HG02884 (cell line): Measurements from ENCODE around the gene TSHZ2.
"Not testable (repeated sequence)": the region's sequence is repeated elsewhere in the genome, so short reads cannot be mapped to it uniquely, and the experiment has no call there.

Experiments
- ATAC-seq: cut with Tn5 transposase; IDR thresholded peaks from one replicate; pipeline ENCODE4 v1.9.1; 2021; ENCODE audit warnings: mild to moderate bottlenecking, moderate library complexity; ENCODE audit not compliant: unreplicated experiment

Gene TSHZ2

DNA sequence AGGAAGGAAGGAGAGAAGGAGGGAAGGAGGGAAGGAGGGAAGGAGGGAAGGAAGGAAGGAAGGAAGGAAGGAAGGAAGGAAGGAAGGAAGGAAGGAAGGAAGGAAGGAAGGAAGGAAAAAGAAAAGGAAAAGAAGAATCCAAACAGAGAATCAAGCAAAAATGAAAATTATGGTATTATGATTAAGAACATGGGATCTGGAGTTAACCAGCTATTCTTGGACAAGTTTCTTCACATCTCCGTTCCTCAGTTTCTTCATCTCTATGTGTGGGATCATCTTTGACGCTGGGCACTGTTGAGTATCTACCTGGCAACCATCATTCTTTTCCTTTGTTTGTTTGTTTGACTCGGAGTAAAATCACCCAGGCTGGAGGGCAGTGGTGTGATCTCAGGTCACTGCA lies 549.9 kb downstream of the TSHZ2 start:
- no peak for ATAC-seq

DNA sequence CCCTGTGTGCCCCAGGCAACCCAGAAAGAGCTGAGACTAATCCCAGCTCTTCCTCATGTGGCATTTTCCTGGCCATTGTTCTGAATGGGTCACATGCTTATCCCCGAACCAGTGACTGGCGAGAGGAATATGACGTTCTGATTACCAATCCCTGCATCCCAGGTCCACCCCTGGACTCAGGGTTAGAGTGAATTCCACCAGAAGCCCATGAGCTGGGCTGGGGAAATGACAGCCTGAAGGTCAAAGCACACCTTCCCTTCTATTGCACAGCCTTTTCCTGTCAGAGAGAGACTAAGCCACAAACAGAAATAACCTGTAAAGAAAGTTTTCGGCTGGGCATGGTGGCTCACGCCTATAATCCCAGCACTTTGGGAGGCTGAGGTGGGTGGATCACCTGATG lies 550.5 kb downstream of the TSHZ2 start:
- ATAC-seq, result no peak

DNA sequence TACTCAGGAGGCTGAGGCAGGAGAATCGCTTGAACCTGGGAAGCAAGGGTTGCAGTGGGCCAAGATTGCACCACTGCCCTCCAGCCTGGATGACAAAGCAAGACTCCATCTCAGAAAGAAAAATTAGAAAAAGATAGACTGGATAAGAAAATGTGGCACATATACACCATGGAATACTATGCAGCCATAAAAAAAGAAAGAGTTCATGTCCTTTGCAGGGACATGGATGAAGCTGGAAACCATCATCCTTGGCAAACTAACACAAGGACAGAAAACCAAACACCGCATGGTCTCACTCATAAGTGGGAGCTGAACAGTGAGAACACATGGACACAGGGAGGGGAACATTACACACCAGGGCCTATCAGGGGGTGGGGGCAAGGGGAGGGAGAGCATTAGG lies 551.5 kb downstream of the TSHZ2 start:
- not testable (repeated sequence) for ATAC-seq

DNA sequence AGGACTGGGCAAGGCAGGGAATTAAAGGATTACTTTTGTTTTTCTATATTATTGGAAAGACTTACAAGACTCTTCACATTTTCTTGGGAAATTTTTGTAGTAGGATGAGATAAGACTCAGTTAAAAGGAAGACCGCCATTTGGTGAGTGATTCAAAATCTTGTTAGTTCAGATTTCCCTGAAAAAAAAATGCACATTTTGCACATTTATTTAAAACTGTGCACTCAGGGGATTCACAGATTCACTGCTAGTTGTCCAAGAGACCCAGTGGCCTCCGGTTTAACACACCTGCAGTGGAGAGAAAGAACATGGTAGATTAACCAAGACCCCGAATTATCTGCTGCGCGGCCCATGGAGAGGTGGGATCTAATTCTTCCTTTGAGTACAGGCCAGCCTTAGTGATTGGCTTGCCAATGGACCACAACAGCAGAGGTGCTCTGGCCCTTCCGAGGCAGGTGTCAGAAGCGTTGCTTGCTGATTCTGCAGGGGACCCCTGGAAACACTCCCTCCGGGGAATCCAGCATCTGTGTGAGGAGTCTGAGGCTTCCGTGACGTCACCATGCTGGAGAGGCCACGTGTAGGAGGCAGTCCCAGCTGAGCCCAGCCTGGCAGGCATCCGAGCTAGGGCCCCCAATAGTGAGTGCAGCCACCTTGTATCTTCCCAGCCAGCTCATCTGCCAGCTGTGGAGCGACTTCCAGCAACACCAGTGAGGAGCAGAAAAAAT lies 552.6 kb downstream of the TSHZ2 start:
- ATAC-seq, result no peak

DNA sequence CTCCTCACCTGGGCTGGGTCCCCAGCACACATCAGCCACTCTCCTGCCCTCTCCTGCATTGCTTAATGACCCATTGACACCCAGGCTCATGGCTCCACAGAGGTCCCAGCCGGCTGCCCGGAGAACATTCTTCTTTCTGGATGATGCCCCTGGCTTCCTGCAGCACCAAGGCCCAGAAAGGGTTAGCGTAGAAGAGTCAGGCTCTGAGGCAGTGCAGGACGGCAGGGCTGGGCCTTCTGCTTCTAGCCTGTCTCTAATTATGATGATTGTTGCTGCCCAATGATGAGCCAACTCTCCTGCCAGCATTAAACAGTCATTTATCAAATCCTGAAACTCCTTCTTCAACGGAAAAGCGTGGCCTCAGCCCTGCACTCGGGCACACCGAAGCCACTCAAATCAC lies 555.0 kb downstream of the TSHZ2 start:
- no peak for ATAC-seq

DNA sequence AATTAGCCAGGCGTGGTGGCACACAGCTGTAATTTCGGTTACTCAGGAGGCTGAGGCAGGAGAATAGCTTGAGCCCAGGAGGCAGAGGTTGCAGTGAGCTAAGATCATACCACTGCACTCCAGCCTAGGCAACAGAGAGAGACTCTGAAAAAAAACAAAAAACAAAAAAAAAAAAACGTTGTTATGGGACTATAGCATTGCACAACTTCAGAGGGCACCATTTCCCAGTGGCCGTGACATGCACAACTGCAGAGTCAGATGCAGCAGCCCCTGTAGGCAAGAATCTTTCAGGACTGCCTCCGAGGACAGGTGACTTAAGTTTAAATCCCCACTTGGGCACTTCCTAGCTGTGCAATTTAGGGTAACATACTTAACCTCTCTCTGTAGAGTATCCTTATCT lies 557.5 kb downstream of the TSHZ2 start:
- no peak for ATAC-seq

DNA sequence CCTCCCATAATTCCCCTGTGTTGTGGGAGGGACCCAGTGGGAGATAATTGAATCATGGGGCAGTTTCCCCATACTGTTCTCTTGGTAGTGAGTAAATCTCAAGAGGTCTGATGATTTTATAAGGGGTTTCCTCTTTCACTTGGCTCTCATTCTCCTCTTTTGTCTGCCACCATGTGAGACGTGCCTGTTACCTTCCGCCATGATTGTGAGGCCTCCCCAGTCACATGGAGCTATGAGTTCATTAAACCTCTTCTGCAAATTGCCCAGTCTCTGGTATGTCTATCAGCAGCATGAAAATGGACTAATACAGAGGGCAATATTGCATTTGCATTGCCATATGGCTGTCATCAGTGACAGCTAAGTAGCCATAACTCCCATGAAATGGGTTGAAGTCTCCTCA lies 558.3 kb downstream of the TSHZ2 start:
- no peak for ATAC-seq

DNA sequence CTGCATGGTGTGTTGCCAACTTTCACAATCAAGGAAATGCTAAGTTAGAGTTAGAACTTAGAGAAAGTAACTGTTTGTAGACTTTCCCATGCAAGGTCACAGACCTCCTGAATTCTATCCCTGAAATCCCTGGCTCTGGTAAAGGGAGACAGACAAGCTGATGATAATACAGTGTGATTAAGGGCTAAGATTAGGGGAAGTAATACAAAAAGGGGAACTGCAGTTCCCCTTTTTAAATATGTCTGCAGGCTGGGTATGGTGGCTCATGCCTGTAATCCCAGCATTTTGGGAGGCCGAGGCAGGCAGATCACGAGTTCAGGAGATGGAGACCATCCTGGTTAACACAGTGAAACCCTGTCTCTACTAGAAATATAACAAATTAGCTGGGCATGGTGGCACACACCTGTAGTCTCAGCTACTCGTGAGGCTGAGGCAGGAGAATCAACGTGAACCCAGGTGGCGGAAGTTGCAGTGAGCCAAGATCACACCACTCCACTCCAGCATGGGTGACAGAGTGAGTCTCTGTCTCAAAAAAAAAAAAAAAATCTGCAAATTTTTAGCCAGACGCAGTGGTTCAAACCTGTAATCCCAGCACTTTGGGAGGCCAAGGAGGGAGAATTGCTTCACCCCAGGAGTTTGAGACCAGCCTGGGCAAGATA lies 560.6 kb downstream of the TSHZ2 start:
- ATAC-seq, result not testable (repeated sequence)

DNA sequence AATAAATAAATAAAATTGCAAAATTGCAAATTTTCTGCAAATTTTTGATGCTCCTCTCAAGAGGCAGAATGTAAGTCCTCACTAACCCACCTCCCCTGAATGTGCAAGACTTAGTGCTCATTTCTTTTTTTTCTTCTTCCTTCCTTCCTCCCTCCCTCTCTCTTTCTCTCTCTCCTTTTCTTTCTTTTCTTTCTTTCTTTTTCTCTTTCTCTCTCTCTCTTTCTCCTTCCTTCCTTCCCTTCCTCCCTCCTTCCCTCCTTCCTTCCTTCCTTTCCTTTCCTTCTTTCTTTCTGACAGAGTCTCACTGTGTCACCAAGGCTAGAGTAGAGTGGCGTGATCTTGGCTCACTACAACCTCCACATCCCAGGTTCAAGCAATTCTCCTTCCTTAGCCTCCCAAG lies 561.3 kb downstream of the TSHZ2 start:
- no peak for ATAC-seq

DNA sequence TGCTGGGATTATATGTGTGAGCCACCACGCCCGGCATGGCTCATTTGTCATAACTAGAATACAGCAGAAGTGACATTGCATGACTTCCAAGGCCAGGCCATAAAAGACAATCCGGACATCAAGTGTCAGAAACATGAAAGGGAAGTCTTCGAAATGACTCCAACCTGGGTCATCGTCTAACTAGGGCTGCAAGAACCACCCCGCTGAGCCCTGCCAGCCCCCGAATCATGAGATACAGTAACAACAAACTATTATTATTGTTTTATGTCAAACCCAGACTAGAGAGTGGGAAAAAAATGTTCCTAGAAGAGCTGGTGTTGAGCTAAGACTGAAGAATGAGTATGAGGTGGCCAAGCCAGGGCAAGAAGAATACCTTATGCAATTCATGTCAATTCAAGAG lies 561.9 kb downstream of the TSHZ2 start:
- ATAC-seq, result no peak

DNA sequence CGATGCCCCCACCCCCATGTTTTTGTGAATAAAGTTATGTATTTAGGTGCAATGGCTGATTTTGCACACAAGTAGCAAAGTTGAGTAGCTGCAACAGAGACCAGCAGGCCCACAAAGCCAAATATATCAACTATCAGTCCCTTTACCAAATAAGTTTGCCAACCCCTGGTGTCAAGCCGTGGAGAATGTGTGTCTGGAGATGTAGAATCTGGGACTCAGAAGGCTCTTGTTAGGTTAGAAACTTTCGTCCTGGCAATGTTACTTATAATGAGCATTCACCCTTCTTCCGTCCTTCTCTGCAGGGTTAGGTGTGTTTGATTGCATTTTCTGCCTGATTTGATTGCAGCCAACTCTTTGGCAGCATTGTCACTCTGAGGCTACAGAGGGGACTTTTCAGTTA lies 563.7 kb downstream of the TSHZ2 start:
- ATAC-seq, result no peak

DNA sequence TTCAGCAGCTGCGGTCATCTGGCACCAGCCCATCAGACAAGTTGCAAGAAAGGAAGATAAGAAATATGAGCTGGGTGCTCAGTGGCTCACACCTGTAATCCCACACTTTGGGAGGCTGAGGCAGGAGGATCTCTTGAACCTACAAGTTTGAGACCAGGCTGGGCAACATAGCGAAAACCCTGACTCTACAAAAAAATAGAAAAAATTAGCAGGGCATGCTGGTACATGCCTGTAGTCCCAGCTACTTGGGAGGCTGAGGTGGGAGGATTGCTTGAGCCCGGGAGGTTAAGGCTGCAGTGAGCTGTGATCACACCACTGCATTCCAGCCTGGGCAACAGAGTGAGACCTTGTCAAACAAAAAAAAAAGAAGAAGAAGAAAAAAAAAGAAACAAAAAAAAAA lies 564.2 kb downstream of the TSHZ2 start:
- not testable (repeated sequence) for ATAC-seq

DNA sequence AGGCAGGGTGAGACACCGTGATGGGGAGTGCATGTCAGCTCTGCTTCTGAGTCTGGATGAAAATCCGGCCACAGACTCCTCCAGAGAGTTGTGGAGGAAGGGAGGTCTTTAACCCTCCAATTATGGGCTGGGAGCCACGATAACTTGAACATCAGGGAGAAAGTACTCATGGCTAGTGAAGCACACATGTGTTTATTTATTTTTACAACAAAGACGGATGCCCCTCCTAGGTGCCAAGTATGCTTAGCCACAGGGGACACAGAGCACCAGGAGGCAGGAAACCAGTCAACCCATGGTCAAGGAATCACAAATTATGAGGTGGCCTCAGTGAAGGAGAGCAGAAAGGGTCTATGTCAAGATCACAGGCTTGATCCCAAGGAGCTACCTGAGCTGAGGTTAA lies 567.4 kb downstream of the TSHZ2 start:
- no peak for ATAC-seq
